GM18519 (cell line): Measurements from ENCODE around the gene CHD8.

ENCODE experiments used
- ATAC-seq: cut with Tn5 transposase; IDR thresholded peaks from one replicate; pipeline ENCODE4 v1.9.1; 2021; ENCODE audit warnings: mild to moderate bottlenecking, moderate library complexity; ENCODE audit not compliant: unreplicated experiment, low FRiP score

CHD8 gene

DNA sequence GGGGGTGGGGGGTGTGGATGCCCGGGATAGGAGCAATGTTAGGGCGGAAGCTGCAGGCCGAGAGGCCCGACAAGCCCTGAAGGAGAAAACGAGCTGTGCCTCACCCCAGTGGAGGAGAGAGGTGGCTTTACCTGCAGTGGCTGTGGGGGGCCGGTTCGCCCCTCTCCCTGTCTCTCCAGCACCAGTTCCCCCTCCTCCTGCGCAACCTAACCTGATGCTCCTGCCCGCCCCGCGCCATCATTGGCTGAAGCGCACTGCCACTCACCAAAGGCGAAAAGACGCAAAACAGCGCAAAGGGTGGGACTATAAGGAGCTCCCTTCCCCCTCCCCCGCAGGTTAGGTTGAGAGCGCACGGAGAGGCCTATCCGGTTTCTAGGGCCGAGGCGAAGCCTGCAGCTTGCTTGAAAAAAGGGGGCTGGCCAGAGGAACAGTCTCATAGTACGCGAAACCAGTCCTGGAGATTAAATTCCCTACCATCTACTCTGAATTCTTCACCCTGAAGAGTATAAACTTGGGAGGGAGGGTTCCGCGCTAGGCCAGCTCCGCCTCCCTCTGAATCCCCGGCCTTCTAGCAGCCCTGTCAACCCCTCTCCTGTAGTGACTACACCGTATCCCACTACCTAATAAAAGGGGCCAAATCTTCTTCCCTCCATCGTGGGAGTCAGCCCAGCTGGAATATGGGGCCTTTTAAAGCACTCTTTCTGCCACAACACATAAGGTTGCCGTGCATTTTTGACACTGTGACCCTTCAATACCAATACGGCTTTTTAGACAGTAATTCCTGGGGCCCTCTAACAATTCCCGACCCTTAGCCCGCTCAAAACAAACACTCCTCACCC, 18.6 kb downstream of the CHD8 start:
- peak; percentile 95 for ATAC-seq

DNA sequence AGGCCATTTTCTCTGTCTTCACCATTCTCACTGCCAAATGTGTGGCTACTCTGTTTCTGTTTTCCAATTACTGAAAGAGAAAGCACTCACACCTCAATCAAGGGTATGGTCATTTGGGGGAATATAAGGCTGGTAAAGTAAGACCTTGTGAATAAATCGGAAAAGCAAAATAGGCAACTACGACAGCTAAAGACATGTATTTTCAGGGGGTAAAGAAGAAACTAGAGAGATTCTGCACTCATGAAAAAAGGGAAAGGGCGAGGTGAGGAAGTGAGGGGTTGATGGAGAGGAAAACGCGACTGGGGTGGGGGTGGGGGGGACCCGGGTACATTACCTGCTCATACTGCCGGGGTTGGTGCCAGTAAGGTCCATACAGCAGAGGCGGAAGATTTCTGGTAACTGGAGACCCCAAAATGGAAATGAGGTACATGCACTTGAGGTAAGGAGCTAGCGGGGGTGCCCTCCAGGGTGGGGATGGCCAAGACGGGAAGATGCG, 19.3 kb downstream of the CHD8 start:
- no peak for ATAC-seq

DNA sequence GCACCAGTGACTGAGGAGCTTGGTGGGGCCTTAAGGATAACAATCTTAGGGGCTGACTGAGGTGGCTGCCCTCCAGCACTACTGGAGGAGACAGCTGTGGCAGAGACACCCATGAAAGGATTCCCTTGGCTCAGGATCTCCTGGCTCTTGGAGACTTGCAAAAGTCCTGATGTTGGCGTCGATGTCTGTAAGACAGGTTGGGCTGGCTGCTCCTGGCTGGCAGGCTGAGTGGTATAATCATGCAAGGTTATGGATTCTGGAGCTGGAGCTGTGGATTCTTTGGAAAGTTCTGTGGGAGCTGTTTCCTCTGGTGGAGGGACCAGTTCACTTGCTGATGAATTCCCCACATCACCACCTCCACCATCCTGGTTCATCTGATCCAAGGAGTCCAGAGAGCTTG, 24.8 kb downstream of the CHD8 start:
- no peak for ATAC-seq

DNA sequence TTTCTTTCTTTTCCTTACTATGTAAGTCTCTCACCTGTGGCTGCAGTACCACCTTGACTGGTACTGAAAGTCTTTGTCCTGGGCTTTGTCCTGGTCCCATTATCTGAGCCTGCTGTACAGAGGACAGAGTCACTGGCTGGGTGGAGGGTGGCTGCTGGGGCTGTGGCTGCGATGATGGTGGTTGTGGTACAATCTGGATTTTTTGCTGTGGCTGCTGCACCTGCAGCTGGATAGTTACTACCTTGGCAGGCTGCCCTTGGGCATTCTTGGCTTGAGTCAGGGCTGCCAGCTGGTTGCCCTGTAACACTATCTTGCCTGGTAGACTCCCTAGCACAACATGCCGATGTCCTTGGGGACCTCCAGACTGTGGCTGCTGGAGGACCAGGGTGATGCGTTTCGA, 27.0 kb downstream of the CHD8 start:
- no peak for ATAC-seq

DNA sequence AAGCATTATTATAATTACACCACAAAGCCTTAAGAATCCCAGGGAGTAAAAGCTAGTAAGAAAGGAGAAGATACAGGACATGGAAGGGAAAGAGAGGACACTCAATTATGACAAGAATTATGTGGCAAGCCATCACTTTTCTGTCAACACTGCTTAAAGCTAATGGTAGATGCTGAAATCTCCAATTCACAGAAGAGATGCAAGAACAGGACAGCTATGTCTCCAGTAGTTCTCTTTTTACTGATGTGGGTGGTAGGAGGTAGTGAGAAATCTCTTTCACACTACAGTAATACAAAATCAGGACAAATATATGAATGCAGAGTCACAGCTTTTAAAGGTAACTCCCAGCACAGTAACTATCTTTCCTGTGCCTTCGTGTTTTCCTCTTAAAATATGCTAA, 29.2 kb downstream of the CHD8 start:
- ATAC-seq: no peak

DNA sequence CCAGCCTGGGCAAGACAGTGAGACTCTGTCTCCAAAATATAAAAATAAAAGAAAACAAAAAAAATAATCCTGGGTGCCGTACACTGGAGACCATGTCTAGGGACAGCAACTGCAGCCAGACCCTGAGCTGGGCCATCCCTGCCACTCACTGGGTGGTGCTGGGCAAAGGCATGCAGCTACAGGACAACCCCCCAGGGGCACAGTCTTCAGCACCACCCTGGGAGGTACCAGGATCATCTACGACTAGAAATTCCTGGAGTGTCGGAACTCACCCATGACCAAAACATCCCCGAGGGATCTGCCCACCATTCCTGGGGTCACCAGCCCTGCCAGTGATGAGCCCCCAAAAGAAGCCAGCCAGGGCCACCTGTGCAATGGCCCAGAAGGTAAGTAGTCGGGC, 36.4 kb downstream of the CHD8 start:
- no peak for ATAC-seq

DNA sequence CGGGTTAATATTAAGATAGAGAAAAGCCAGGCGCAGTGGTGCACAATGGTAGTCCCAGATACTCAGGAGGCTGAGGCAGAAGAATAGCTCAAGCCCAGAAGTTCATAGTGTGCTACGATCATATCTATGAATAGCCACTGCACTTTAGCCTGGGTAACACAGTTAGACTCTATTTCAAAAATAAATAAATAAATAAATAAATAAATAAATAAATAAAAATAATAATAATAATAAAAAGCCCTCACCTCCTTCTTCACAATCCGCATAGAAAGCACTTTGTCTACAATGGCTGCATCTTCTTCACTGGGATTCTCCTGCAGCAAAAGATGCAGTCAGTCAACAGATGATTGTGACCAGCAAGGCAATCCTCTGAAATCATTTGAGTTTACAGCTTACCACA, 40.6 kb downstream of the CHD8 start:
- ATAC-seq: no peak

DNA sequence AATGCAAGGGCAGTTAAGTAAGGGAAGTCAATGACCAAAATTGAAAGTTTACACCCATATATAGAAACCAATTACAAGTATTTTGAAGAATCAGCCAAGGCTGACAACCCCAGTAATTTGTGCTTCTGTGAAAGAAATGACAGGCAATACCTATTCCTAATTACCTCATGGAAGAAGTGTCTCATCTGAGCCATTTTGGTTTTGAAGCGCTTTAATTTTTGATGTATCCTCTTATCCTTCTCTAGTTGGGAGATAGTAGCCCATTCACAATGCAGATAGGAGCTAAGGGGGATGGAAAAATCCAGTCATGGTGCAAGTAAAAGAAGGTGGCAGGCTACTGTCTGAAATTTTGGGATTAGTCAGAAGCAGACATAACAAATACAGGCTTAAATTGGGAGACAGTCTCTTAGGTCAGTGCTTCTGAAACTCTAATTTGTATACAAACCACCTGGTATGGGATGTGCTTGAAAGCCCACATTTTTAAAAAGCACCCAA, 41.7 kb downstream of the CHD8 start:
- ATAC-seq: peak; percentile 64

DNA sequence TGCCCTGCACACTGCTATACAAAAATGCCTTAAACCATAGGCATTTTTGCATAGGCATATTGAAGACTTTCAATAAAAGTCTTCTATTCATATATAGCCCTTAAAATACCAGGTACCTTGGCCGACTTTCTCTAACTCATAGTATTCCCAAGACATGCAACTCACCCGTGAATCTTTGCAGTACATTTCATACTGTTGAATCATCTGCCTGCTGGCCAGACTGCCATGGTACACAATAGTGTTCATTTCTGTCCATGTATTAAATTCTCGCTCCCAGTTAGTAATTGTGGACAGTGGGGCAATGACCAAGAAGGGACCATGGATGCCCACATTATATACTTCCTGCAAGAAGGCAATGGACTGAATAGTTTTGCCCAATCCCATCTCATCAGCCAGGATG, 47.8 kb downstream of the CHD8 start:
- no peak for ATAC-seq

DNA sequence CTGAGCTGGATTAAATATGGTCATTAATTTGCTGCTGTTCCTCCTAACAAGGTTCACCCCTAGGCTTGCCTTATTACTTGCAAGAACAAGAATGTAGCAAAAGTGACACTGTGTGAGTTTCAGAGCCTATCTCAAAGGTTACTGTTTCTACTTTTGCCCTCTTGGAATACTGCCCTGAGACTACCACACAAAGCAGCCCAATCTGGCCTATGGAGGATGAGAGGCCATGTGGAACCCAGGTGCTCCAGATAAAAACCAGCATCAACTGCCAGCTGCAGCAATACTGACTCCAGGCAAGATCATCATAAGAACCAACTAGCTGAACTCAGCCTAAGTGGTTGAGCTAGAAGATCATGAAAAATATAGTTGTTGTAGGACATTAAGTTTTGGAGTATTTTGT, 49.7 kb downstream of the CHD8 start:
- ATAC-seq: no peak

DNA sequence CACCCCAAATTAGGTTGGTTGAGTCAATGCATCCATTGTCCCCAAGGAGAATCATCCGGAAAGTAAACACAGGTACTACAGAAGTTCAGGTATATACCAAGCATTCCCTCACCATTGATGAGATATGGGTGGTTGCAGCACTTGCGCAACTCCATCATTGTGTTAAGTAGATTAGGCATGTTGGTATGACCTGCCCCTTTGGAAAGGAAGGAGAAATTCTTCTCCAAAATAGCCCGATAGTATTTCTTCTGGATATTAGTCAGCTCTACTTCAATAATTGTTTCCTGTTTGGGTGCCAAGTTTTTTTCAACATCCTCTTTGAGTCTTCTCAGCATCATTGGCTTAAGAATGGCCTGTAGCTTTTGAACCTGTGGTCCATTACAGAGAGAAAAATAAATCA, 50.8 kb downstream of the CHD8 start:
- no peak for ATAC-seq

DNA sequence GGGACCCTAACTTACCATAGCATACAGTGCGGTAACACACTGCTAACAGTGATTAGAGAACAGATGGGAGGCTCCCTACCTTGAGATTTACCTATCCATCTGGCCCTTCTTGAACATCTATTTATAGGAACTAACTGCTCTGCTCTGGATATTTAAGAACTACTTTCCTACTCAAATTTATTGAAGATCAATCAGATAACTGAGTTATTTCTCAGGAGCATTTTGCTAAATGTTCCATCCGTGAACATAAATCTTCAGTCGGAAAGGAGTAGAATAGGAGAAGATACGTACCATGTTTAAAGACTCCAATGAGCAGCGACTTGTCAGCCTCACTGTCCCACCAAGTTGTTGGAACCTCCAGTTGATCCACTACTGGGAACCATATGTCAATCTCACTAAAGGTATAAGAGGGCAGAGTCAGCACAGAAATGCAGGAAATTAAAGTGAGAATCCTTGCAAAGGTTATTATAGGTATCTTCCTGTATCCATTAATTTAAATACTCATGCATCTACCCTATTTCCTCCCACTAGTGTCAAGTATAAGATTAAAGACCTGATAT, 56.5 kb downstream of the CHD8 start:
- ATAC-seq: no peak

DNA sequence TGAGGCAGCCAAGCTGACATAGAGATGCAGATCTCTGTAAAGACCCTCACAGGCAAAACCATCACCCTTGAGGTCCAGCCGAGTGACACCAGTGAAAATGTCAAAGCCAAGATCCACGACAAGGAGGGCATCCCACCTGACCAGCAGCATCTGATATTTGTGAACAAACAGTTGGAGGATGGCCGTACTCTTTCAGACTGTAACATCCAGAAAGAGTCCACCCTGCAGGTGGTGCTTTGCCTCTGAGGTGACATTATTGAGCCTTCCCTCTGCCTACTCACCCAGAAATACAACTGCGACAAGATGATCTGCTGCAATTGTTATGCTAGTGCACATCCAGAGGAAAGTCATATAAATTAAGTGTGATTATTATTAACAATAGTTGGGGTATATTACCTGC, 57.0 kb downstream of the CHD8 start:
- no peak for ATAC-seq

DNA sequence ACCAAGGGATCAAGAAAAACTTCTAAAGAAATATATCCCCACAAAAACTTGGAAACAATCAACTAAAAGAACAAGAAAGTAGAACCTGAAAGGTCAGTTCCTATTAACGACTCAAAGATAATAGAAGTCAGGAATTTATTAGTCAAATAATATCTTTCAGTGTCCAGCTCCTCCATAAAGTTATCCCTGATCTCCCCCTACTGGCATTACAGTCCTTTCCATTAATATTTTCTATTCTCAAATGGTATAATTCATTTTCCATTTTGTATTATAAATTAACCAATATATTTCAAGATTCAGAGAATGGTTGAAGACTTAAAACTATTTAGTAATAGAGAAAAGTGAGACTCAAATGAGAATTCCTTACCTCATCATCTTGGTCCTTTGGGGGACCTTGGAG, 60.5 kb downstream of the CHD8 start:
- ATAC-seq: no peak

DNA sequence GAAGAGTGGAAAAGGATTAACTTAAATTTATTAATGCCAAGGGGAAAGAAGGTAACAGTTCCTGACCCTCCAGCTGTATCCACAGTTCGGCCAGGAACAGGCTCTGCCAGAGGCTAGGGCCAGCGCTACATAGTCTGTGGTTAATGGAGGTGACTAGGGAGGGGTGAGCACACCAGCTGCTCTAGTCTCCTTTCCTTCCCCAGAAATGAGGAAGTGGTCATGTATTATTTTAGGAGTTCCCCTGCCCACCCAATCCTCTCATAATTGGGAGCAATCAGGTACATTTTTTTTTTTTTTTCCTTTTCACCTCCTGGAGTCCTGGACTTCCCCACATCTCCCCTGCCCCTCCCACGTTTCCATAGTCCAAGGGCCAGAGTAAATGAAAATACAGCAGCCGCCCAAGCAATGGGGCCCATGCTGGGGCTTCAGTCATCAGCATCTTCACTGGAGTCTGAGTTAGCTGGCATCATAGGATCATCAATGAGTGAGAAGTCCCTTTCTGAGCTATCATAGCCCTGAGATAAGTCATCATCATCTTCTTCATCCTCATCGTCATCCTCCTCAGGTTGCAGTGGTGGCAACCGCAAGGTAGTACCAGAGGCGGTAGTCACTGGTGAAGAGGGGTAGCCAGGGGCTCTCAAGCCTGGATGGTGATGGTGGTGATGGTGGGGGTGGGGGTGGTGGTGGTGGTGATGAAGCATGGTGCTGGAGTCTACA, 70.6 kb downstream of the CHD8 start:
- ATAC-seq: no peak

DNA sequence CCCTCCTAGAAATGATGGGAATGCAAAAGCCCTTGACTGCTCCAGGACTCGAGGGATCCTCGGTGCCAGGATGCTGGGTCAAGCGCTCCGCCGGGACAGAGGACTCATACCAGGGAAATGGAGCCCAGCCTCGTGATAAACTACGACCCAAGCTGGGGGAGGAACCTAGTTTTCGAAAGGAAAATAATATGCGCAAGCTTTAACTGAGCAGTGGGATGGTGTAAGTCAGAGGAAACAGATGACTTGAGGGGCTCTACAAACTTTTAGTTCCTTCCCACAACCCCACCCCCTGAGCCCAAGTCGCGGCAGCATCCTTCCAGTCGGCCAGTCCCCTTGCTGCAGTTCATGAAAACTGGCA, 71.5 kb downstream of the CHD8 start:
- no peak for ATAC-seq

DNA sequence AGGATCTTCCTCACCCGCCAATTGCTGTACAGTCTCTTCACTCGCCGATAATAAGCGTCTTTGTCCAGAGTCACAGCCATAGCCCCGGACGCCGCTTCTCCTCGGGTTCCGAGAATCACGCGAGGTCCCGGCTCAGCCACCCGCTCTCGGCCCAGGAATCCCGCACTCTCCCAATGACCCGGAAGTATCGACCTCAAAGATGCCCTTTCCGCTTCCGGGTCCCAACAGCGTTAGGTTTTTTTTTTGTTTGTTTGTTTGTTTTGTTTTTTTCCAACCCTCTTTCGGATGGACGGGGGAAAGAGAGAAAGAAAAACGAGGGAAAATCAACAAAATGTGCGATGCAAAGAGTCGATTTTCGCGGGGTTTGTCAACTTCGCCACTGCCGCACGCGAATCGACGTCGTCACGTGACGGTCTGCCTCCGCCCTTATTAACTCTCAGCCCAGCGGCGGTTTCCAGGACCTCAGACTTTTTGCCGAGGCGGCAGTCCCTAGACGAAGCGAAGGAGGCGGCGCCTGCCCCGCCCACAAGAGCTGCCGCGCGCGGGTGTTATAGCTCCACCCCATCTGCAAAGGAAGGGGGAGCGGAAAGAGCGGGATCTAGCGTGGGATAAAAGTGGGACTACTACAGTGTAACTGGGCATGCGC, 72.0 kb downstream of the CHD8 start, which contains the start of gene SUPT16H:
Gene SUPT16H, minus strand, starts transcription at position 172 of the 646 bp plus-strand sequence. Its CDS starts 92 bp downstream, at position 80.
- ATAC-seq: peak; percentile 79

DNA sequence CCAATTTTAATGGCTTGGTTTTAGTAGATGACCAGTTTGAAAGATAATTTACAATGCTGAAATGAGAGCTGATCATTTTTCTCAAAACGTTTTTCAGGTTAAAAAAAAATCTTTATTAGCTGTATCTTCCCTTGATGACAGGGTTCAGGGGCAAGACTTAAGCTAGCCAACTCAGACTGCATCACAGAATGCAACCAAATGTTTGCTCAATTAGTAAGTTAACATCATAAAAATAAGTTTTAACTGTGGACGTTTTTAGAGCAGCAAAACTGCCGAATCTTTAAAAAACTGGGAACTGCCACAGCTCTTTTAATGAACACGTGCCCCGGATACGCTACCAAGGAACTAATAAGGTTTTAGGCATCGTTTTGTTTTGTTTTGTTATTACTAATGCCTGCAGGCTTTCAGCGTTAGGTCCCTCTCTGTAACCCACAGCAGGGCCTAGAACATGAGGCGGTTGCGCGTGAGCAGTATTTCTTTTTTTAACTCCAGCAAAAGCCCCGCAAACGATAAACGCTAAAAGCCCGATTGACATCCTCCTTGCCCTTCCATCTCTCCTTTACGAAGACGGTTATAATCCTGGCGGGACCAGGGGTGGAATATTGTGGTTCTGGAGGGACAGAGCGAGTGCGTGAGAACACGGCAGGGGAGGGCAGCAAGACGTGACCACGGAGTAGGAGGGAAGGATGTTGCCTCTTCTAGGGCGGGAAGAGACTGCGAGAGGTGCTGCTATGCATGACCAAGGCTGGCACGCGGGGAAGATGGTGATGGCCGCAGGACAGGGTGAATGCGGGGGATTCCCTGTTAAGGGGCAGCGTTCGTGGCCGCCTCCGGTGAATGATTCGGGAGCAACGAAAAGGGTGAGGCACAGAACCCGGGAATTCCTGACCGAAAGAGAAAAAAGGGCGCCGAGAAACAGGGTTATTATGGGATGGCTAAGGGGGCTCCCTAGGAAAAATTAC, 72.8 kb downstream of the CHD8 start:
- no peak for ATAC-seq

DNA sequence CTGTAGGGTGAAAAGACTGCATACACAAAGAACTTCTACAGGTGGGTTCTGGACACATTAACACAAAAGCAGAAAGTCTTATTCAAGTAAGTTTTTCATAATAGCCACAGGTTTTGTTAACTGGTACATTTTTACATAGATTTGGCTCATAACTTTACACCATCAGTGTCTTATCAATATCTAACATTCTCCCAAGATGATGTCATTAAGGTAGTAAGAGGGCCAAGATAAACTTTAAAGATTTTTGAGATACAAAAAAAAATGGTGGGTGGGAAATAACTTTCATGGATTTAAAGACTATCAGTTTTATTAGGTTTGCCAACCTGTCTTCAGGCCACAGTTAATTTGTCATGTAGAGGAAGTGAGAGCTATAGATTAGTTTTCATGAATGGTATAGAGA, 73.8 kb downstream of the CHD8 start:
- ATAC-seq: no peak

DNA sequence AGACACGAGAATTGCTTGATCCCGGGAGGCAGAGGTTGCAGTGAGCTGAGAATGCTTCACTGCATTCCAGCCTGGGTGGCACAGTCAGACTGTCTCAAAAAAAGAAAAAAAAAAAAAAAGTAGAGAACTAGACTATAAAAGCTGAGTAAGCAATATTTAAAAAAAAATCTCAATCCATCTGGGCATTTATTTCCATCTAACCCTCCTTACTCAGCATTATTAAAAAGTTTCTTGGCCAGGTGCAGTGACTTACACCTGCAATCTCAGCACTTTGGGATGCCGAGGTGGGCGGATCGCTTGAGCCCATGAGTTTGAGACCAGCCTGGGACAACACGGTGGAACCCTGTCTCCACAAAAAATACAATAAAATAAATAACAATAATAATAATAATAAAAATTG, 76.6 kb downstream of the CHD8 start:
- ATAC-seq: no peak
